HG03280 (cell line): ENCODE measurements around the gene DCT.
A peak's percentile ranks its signal among the peaks of the same experiment; 100 is the strongest.

Source experiments
- ATAC-seq: cut with Tn5 transposase; IDR thresholded peaks from one replicate; pipeline ENCODE4 v1.9.1; 2021; ENCODE audit warnings: mild to moderate bottlenecking, moderate library complexity; ENCODE audit not compliant: unreplicated experiment

DCT gene

GRCh38 chr13:94454906-94455305, 24.6 kb downstream of the DCT start:
- no peak for ATAC-seq

GRCh38 chr13:94454334-94454733, 25.1 kb downstream of the DCT start:
- no peak for ATAC-seq

GRCh38 chr13:94444826-94445225, 34.7 kb downstream of the DCT start:
- no peak for ATAC-seq

- ATAC-seq = no peak
These were observed 43.8 kb downstream of the DCT start for GRCh38 chr13:94435604-94436226.

GRCh38 chr13:94433055-94433961, 46.2 kb downstream of the DCT start:
- peak; percentile 53 for ATAC-seq

- no peak for ATAC-seq
These were observed 47.5 kb downstream of the DCT start for GRCh38 chr13:94431987-94432386.

GRCh38 chr13:94431574-94431973, 47.9 kb downstream of the DCT start:
- ATAC-seq = no peak

GRCh38 chr13:94427313-94427953, 52.0 kb downstream of the DCT start:
- ATAC-seq = no peak

GRCh38 chr13:94419925-94420305, 59.6 kb downstream of the DCT start:
- no peak for ATAC-seq

GRCh38 chr13:94419304-94419924, 60.1 kb downstream of the DCT start:
- no peak for ATAC-seq

- ATAC-seq = no peak
These were observed 62.2 kb downstream of the DCT start for GRCh38 chr13:94417294-94417693.

GRCh38 chr13:94416454-94417080, 62.9 kb downstream of the DCT start:
- ATAC-seq = no peak

- ATAC-seq = no peak
These were observed 63.8 kb downstream of the DCT start for GRCh38 chr13:94415500-94416237.

GRCh38 chr13:94414708-94415107, 64.8 kb downstream of the DCT start:
- ATAC-seq = no peak

- ATAC-seq = no peak
These were observed 65.3 kb downstream of the DCT start for GRCh38 chr13:94414141-94414540.

- no peak for ATAC-seq
These were observed 65.9 kb downstream of the DCT start for GRCh38 chr13:94413598-94413944.

GRCh38 chr13:94412870-94413597, 66.4 kb downstream of the DCT start:
- no peak for ATAC-seq

- no peak for ATAC-seq
These were observed 67.7 kb downstream of the DCT start for GRCh38 chr13:94411747-94412146.

- ATAC-seq = no peak
These were observed 71.0 kb downstream of the DCT start for GRCh38 chr13:94408314-94409036.
